CD4-positive, alpha-beta T cell treated with Interleukin-6 at 100 ng/mL for 8 hours (primary cell): ENCODE data around the gene CDR2.
A peak's percentile ranks its signal among the peaks of the same experiment; 100 is the strongest.
"Not testable (repeated sequence)": the region's sequence is repeated elsewhere in the genome, so short reads cannot be mapped to it uniquely, and the experiment has no call there.

Experiments used
- DNase-seq: peaks from one replicate; pipeline ENCODE4 v3.0.0-alpha.2; 2020; ENCODE audit warnings: mixed read lengths, low spot score

CDR2 gene

GRCh38 chr16:22375963-22376640 is 1.7 kb upstream of the CDR2 start:
- DNase-seq: no peak

- DNase-seq: no peak
These were observed 921 bp upstream of the CDR2 start for GRCh38 chr16:22375117-22375962.

GRCh38 chr16:22373662-22374310 is 633 bp downstream of the CDR2 start:
- peak; percentile 30 for DNase-seq

DNA sequence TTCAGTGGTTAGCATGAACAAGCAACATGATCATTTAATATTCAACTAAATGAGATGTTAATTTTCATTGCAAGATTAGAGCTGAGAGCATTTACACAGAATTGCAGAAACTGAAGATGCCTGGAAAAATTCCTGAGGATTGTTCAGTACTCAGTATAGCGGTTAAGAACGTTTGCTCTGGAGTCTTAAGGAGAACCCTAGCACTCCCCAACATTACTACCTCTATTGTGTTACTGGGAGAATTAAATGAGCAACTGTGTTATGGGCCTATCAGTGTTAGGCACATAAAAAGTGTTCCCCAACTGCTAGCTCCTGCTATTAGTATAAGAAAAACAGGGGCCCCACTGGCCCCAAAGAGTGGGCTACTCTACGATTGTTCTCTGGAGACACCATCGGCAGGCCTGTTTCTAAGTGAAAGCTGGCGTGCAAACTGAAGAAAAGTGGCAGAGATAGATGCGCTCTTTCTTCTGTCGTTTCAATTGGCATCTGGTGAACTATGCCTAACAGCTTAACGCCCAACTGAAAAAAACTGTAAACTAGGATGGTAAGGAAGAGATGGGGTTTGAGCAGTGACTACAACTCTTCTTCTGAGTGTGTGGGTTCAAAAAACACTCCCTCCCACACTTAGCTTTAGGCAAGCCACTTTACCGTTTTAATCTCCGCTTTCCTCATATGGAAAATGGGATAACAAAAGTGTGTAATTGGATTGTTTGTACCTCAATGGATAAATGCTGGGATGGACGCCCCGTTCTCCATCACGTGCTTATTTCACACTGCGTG is 1.3 kb downstream of the CDR2 start:
- peak; percentile 19 for DNase-seq

DNA sequence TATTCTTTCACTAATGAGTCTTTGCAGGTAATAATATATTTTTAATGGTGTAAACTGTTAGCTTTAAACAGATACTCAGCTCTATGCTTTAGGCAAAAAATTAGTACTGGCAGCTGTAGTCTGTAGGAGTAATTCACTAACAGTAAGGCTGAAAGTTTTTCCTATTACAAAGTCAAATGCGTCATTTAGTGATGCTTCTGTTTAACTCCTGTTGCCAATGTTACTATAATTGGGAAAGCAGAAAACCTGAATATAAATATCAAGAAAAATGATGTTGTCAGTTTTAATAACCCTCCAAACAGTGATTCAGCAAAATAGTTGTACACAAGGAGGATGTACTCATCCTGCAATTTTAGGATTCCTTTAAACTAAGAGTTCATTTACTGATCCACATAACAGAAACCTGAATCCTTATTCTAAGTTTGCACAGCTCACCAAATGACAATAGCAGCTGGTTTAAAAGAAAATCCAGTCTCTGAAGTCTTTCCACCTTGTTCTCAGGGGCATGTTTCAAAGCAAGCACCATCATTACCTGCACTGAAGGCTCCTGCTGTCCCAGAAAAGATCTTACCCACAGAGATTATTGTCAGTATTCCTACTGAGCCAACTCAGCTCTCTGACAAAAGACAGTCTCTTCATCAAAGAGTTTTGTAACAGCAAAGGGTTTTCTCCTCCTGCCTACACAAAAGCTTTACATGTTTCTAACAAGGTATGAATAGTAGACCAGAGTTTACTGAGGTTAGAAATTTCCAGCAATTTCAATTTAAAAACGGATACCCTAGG is 4.2 kb downstream of the CDR2 start:
- no peak for DNase-seq

DNA sequence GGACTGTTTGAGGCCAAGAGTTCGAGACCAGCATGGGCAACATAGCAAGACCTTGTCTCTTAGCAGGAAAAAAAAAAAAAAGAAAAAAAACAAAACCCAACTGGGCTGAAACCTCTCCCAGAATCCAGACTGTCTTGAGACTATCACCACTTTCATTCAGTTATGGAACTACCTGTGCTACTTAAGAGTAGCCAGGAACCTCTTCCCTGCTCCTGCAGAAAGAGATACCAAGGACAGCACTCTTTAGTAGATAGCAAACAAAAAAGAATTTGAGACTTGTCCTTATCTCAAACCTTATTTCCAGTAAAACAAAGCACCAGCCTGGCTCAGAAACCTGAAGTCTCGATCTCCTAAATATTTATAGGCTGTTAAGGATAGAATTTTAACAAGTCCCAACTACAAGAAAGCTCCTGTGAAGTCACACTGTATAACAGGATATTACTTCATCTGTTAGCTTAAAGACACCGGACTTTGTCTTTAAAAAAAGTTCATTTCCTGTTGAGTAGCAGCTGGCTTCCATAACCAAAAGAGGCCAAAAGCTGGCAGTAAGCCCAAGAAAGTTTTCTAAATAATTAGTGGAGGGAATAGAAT is 5.1 kb downstream of the CDR2 start:
- peak; percentile 38 for DNase-seq

DNA sequence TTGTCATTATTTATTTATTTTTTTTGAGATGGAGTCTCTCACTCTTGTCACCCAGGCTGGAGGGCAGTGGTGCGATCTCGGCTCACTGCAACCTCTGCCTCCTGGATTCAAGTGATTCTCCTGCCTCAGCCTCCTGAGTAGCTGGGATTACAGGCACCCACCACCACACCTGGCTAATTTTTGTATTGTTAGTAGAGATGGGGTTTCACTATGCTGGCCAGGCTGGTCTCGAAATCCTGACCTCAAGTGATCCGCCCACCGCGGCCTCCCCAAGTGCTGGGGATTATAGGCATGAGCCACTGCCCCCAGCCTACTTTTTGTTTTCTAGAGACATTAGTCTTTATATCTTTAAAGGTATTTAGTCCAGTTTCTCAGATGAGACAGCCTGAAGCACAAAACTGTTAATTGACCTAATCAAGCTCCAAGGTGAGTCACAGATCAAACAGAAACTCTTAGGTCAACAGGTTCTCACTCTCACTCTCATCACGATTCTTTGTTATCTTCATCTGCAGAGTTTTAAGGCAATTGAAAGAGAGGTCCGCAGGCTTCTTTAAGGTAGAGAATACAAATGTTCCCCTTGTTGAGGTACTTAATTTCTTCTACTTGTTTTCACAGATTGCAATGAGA is 6.1 kb downstream of the CDR2 start:
- DNase-seq: not testable (repeated sequence)

DNA sequence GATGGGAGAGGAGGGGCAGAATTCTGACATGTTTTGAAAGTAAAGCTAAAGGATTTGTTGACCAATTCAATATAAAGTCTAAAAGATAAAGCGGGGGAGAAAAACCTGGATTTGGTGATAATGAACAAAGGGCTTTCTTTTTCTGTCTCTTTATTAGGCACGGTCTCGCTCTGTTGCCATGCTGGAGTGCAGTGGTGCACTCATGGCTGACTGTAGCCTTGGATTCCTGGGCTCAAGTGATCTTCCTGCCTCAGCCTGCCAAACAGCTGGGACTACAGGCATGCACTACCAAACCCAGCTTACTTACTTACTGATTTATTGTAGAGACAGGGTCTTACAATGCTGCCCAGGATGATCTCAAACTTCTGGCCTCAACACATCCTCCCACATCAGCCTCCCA is 7.5 kb downstream of the CDR2 start:
- DNase-seq: no peak

DNA sequence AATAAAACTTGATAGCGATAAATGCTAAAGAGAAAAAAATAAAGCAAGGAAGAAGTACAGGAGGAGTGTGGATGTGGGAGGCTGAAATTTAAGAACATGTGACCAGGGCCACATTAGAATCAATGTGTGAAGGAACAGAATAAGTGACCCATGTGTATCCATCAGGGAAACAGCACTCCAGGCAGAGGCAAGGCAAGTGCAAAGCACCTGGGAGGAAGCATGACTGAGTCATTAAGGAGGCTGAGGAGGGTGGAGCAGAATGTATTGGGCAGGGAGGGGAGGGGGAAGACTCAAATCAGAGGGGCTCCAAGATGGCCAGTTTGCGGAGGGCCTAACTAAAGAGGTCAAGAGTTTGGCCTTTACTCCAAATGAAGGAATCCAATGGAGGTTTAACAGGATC is 8.0 kb downstream of the CDR2 start:
- no peak for DNase-seq

DNA sequence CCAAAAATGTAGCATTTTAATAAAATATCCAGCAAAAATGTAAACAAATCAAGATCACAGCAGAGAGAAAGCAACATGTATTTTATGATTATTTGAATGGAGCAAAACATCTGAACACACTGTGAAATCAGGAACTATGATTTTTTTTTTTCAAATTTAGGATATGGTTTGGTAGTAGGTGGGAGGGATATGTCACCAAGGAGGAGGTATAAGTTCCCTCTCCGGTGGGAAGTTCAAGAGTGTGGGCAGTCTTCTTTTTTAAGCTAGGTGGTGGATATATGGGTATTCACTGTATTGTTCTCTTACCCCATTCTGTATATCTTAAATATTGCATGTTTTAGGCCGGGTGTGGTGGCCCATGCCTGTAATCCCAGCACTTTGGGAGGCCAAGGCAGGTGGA is 10.2 kb downstream of the CDR2 start:
- DNase-seq: no peak

DNA sequence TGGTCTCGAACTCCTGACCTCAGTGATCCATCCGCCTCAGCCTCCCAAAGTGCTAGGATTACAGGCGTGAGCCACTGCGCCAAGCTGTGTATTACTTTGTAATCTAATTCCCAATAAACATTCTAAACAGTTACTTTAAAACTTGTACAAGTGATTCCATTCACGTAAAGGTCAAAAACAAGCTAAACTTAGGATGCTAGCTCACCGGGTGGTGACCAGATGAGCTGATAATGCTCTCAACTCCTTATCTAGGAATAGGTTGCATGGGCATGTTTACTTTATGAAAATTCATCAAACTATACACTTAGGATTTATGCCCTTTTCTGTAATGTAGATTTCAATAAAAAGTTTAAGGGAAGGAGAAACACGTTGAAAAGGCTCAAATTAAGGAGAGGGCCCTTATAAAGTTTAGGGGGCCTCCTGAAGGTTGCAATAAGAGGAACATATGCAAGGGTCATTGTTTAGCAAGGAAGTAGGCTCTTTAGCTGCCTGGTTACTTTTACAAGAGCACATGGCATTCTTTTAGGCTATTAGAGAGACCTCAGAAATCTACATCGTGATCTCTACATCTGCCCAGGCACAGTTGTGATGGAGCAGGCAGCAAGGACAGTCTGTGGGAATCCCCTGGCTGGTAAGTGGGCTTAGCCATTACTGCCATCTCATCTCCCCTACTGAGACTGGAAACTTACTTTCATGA is 13.3 kb downstream of the CDR2 start:
- DNase-seq: no peak

- DNase-seq: no peak
These were observed 14.7 kb downstream of the CDR2 start for GRCh38 chr16:22359679-22360078.

- peak; percentile 70 for DNase-seq
These were observed 16.4 kb downstream of the CDR2 start for GRCh38 chr16:22358000-22358399.

DNA sequence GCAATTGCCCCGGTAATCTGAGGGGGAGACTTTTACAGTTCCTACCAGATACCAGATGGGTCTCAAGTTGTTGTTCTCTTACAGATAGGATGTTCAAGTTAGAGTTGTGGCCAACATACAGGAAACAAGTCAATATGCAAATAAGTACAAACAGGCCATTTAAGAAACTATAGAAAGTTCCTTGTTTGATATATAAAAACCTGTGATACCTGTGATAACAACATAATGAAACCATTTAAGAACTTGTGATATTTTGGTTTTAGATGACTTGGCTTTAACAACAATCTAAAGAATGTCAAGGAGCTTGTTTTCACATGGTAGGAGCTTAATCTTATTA is 16.8 kb downstream of the CDR2 start:
- peak; percentile 33 for DNase-seq

DNA sequence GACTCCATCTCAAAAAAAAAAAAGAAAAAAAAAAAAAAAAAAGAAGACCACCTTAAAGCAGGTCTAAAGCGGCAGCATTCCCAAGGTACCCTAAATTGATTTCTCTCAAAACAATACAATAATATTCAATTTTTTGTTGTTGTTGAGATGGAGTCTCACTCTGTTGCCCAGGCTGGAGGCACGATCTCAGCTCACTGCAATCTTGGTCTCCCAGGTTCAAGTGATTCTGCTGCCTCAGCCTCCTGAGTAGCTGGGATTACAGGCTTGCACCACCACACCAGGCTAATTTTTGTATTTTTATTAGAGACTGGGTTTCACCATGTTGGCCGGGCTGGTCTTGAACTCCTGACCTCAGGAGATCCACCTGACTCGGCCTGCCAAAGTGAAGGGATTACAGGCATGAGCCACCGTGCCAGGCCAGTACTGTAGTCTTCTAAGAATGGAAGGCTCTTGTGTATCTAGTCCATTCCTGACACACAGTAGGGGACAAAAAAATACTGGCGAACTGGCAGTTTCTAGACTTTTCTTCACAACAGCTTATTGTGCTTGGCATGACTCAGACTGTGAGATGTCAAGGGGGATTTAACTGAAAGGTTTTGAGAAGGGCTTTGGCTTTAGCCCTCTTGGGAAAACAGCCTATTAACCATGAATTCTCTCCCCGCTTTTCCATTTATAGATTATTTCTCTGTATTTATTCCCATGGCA is 17.3 kb downstream of the CDR2 start:
- peak; percentile 24 for DNase-seq

- no peak for DNase-seq
These were observed 18.9 kb downstream of the CDR2 start for GRCh38 chr16:22355487-22355908.

DNA sequence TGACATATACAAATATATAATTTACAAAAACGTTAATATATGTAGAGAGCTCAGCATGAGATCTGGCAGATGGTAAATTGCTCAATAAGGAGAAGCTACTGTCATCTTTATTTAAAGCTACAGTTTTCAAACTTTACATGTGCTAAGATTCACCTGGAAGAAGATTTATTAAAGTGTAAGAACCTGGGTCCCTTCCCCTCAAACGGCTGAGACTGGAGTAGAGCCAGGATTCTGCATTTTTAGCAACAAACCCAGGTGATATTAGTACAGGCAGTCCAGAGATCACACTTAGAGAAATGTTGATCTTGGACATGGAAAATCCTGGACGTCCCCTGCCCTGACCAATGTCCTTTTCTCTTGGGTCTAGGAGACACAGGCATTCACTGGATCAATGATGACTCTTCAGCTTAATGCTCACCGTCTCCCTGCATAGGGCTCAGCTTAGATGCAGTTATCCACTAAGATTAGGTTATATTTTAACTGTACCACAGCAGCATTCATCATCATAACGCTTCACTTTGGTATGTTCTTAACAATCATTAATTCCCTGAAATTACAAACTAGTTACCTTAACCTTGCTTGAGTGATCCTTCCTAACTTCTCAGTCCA is 20.4 kb downstream of the CDR2 start:
- no peak for DNase-seq

- DNase-seq: peak; percentile 37
These were observed 21.1 kb downstream of the CDR2 start for GRCh38 chr16:22353191-22353919.
